Measurements from ENCODE around the gene SYNDIG1L.
"Not testable (repeated sequence)": the region's sequence is repeated elsewhere in the genome, so short reads cannot be mapped to it uniquely, and the experiment has no call there.

The SYNDIG1L gene

GRCh38 chr14:74426202-74426582, at the start of gene SYNDIG1L:
TSS of gene SYNDIG1L (minus strand) at chr14:74426210. CDS start at chr14:74409744, 16,466 bp downstream.
- DNase-seq (ENCODE audit: low spot score): no peak

GRCh38 chr14:74475678-74476077, 49.7 kb upstream of the SYNDIG1L start:
- no peak for DNase-seq (ENCODE audit: low spot score)

GRCh38 chr14:74474376-74474775, 48.4 kb upstream of the SYNDIG1L start:
- no peak for DNase-seq (ENCODE audit: low spot score)

GRCh38 chr14:74472601-74473000, 46.6 kb upstream of the SYNDIG1L start:
- DNase-seq (ENCODE audit: low spot score): no peak

- no peak for DNase-seq (ENCODE audit: low spot score)
These were observed 43.8 kb upstream of the SYNDIG1L start for GRCh38 chr14:74469548-74470518.

- DNase-seq (ENCODE audit: low spot score): no peak
These were observed 42.5 kb upstream of the SYNDIG1L start for GRCh38 chr14:74468513-74468912.

GRCh38 chr14:74465335-74465734, 39.3 kb upstream of the SYNDIG1L start:
- DNase-seq (ENCODE audit: low spot score): no peak

GRCh38 chr14:74464785-74465184, 38.8 kb upstream of the SYNDIG1L start:
- DNase-seq (ENCODE audit: low spot score): no peak

GRCh38 chr14:74463697-74464096, 37.7 kb upstream of the SYNDIG1L start:
- no peak for DNase-seq (ENCODE audit: low spot score)

GRCh38 chr14:74462993-74463392, 37.0 kb upstream of the SYNDIG1L start:
- no peak for DNase-seq (ENCODE audit: low spot score)

- DNase-seq (ENCODE audit: low spot score): no peak
These were observed 34.0 kb upstream of the SYNDIG1L start for GRCh38 chr14:74459976-74460375.

GRCh38 chr14:74459289-74459946, 33.4 kb upstream of the SYNDIG1L start:
- peak; percentile 33 for DNase-seq (ENCODE audit: low spot score)

GRCh38 chr14:74457565-74457895, 31.5 kb upstream of the SYNDIG1L start:
- no peak for DNase-seq (ENCODE audit: low spot score)

- no peak for DNase-seq (ENCODE audit: low spot score)
These were observed 30.9 kb upstream of the SYNDIG1L start for GRCh38 chr14:74456684-74457564.

GRCh38 chr14:74454397-74454796, 28.4 kb upstream of the SYNDIG1L start:
- DNase-seq (ENCODE audit: low spot score): not testable (repeated sequence)

GRCh38 chr14:74444866-74445265, 18.9 kb upstream of the SYNDIG1L start:
- no peak for DNase-seq (ENCODE audit: low spot score)

GRCh38 chr14:74442757-74443156, 16.7 kb upstream of the SYNDIG1L start:
- DNase-seq (ENCODE audit: low spot score): no peak

- no peak for DNase-seq (ENCODE audit: low spot score)
These were observed 15.1 kb upstream of the SYNDIG1L start for GRCh38 chr14:74441113-74441512.

- no peak for DNase-seq (ENCODE audit: low spot score)
These were observed 12.4 kb upstream of the SYNDIG1L start for GRCh38 chr14:74438351-74438915.

- DNase-seq (ENCODE audit: low spot score): no peak
These were observed 11.6 kb upstream of the SYNDIG1L start for GRCh38 chr14:74437496-74438053.

- DNase-seq (ENCODE audit: low spot score): no peak
These were observed 8.3 kb upstream of the SYNDIG1L start for GRCh38 chr14:74434294-74434693.

GRCh38 chr14:74429991-74430390, 4.0 kb upstream of the SYNDIG1L start:
- no peak for DNase-seq (ENCODE audit: low spot score)
